ENCODE measurements around the gene GPI.
A peak's percentile ranks its signal among the peaks of the same experiment; 100 is the strongest.

GPI gene

DNA sequence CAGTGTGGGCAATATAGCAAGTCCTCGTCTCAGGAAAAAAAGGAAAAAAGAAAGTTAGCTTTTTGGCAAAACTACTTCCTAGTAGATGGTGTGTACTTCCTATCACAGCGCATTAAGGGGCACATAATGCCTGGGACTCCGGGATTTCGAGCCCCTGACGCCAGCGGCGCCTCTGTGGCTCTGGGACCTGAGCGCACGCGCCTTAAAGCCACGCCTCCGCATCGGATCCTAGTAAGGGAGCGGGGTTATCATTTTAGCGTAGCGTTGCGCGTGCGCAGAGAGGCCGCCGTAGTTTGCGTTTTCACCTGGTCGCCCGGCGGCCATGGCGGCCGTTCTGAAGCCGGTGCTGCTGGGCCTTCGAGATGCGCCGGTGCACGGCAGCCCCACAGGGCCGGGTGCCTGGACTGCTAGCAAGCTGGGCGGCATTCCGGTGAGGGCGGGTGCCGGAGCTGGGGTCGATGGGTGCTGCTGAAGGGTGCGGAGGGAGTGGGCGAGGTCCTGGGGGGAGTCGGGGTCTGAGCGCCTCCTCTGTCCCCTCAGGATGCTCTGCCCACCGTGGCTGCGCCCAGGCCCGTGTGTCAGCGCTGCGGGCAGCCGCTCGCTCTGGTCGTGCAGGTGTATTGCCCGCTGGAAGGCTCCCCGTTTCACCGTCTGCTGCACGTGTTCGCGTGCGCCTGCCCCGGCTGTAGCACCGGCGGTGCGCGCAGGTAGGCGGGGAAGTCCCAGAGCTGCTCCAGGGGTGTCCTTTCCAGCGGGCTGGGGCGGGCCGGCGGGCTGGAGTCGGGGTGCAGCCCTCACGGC lies 39.3 kb downstream of the GPI start, which contains the start of gene PDCD2L:
Gene PDCD2L, plus strand, starts transcription at position 291 of the 801 bp plus-strand sequence. Its CDS starts 32 bp downstream, at position 323.
- peak; percentile 84 for DNase-seq (ENCODE audit: low read depth, low spot score)

DNA sequence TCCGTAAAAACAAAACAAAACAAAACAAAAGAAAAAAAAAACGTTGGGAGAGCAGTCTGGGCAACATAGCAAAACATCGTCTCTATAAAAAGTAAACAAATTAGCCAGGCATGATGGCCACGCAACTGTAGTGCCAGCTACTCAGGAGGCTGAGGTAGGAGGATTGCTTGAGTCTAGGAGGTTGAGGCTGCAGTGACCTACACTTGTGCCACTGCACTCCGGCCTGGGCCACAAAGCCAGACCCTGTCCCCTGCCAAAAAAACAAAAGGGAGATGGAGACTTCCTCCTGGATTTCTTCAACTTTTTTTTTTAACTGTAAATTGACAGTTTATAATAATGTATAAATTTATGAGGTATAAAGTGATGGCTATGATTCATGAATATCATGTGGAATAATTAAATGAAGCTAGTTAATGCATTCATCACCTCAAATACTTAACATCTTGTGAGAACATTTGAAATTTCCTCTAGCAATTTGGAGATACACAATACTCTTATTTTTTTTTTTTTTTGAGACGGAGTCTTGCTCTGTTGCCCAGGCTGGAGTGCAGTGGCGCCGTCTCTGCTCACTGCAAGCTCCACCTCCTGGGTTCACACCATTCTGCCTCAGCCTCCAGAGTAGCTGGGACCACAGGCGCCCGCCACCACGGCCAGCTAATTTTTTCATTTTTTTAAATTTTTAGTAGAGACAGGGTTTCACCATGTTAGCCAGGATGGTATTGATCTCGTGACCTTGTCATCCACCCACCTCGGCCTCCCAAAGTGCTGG lies 41.1 kb downstream of the GPI start:
- no peak for DNase-seq (ENCODE audit: low read depth, low spot score)

DNA sequence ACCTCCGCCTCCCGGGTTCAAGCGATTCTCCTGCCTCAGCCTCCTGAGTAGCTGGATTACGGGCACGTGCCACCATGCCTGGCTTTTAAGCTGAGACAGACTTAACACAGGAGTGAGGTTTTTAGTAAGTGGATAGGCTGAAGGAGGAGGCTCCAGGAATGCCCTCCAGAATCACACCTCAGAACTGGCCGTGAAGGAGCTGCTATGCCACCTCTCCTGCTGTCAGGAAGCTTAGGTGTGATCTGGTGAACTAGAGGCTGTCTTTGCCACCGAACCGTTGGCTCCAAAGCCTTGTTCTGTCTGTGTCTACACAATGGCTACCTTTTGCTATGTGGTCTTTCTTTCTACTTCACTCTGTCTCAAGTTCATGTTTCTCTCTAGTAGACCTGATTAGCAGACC lies 43.4 kb downstream of the GPI start:
- no peak for DNase-seq (ENCODE audit: low read depth, low spot score)

DNA sequence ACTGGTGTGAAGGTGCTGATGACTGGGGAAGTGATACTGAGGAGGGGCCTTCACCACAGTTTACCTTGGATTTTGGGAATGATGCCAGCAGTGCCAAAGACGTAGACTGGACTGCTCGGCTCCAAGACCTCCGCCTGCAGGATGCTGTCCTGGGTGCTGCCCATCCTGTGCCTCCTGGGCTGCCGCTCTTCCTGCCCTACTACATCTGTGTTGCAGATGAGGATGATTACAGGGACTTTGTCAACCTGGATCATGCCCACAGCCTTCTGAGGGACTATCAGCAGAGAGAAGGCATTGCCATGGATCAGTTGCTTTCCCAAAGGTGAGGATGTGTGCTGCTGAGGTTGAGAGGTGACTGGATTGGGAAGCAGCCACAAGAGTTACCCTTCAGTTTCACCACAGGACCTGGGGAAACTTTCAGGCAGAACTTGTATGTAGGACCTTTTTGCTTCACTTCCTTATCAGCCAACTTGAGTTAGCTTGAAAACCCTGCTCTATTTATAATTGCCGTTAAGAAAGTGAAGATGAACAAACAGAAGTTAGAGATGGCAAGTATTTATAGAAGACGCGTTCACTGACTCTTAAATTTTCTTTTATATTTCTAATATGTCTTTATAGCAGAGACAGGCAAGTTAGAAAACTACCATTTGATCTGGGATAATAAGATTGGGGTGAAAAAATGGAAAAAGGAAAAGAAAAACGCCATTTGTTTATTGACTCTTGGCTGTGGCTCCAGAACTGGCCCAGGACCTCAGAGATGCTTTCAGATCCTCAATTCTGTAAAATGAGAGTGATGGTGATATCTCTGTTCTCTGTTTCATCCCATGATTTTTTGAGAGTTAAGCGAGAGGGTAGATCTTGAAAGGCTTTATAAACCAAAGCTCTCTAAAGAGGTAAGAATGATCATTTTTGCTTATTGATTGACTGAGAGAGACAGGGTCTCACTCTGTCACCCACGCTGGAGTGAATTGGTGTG lies 44.5 kb downstream of the GPI start:
- DNase-seq (ENCODE audit: low read depth, low spot score), result no peak

DNA sequence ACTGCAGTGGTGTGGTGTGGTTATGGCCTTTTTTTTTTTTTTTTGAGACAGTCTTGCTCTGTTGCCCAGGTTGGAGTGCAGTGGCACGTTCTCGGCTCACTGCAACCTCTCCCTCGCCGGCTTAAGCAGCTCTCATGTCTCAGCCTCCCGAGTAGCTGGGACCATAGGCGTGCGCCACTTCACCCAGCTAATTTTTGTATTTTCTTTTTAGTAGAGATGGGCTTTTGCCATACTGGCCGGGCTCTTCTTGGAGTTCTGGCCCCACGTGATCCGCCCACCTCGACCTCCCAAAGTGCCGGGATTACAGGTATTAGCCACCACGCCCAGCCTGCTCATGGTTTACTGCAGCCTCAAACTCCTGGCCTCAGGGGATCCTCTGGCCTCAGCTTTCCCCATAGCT lies 46.2 kb downstream of the GPI start:
- DNase-seq (ENCODE audit: low read depth, low spot score), result no peak

DNA sequence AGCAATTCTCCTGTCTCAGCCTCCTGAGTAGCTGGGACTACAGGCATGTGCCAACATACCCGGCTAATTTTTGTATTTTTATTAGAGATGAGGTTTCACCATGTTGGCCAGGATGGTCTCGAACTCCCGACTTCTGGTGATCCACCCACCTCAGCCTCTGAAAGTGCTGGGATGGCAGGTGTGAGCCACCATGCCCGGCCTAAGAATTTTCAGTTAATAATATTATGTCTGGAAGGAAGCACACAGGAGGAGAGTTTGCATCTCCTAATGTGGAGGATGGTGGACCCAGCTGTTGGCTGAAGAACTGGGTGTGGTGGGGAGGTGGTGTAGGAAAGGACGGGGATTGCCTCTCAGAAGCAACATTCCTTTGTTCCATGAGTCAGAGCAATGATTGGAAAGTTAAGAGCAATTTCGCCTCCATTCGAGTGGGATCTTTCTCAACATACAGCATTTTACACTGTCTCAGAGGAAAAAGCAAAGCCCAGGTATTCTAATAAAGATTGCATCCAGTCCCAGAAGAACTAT lies 51.1 kb downstream of the GPI start:
- DNase-seq (ENCODE audit: low read depth, low spot score), result no peak

DNA sequence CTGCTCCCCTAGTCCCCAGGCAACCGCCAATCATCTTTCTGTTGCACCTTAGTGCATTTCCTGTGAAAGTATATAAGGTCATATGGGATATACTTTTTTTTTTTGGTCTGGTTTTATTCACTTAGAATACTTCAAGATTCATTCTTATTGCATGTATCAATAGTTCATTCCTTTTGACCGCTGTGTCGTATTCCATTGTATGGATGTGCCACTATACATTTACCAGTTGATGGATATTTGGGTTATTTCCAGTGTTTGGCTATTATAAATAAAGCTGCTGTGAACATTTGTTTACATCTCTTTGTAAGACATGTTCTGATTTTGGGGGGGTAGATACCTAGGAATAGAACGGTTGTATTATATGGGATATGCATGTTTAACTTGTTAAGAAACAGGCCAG lies 53.3 kb downstream of the GPI start:
- no peak for DNase-seq (ENCODE audit: low read depth, low spot score)

DNA sequence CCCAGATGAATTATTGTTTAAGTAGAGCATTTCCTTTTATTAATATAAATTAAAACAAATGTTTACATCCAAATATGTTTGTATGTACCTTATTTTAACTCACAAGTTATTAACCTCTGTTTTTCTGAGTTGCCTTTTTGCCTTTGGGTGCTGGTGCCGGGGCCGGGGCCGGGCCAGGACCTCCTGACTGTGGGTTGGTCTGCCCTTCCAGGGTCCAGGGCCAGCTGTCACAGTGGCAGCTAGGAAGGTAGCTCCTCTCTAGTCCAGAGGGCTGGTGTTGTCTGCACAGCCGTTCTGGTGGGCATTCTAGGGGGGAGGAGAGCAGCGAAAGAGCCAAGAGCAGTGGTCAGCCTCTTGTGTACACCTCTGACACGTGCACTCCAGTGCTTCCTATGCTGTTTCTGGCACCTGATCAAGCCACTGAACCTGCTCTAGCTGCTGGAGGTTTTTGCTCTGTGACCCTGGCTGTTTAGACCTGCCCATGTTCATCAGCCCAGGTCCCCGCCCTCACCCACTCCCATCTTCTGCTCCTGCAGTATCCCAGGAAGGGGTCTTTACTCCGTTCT lies 61.2 kb downstream of the GPI start:
- no peak for DNase-seq (ENCODE audit: low read depth, low spot score)

DNA sequence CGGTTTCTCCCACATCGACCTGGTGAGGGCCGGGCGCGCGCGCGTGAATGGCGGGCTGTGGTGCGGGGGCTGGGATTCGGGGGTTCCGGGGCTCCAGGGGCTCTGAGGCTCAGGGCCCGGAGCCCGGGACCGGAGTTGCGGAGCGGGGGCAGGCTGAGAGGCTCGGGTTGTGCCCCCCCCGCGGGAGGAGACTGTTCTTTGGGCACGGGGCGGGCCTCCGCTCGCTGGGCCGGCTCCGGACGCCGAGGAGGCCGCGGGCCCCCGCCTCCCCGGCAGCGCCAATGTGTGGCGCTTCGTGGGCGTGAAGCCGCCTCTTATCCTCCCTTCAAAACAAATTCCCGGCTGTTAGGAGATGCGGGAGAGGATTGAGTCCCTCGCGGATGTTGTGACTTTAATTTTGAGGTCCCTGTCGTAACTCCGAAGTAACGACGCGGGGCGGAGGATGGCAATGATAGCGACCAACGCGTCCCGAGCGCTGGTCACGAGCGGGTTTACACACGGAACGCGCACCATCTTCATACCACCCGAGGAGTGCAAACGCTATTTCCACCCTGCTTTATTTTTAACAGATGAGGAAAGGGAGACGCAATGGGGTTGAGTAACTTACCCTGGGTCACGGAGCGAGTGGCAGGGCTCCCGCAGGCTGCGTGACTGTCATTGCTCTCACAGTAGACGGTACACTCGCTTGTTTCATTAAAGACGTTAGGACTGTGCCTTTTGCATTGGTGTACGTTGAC lies 63.7 kb downstream of the GPI start:
- DNase-seq (ENCODE audit: low read depth, low spot score), result peak; percentile 4

DNA sequence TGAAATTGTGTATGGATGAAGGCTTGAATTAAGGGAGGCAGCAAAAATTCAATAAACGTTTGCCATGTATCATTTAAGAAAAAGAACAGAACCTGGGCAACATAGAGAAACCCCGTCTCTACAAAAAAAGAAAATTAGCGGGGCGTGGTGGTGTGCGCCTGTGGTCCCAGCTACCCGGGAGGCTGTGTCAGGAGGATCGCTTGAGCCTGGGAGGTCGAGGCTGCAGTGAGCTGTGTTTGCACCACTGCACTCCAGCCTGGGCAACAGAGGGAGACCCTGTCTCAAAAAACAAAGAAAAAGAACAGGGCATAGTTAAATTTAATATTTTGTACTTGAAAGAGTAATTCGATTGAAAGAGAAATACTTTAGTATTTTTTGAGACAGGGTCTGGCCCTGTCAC lies 64.6 kb downstream of the GPI start:
- DNase-seq (ENCODE audit: low read depth, low spot score), result no peak

DNA sequence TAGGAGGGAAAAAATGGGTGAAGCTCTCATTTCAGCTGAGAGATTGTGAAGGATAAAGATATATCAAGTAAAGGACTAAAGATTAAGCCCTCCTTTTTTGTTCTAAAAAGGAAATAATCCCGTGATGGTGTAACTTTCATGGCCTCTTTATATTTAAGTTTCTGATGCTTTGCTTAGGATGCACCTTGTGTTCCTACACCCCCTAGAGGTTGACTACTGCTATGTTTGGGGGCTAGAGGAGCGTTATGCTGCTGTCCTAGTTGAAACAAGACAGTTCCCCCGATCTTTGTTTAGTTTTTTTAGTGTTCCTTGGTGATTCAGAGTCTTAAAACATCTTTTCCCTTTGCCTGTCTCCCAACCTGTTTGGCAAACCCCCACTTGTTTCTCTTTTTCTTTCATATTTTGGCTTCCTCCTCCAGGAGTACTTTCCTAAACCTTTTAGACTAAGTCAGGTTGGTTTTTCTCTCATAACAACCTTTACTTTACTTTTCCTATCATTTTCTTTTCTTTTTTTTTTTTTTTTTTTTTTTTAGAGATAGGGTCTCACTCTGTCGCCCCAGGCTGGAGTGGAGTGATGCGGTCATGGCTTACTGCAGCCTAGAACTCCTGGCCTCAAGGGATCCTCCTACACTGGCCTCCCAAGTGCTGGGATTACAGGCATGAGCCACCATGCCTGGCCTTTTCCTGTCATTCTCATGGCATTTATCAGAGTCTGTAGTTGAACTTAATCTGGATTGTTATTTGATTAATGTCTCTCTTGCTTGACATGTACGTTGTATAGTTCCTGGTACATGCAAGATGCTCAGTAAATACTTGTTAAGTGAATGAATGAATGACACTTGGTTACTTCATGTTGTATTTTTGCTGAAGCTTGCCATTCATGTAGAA lies 66.0 kb downstream of the GPI start:
- DNase-seq (ENCODE audit: low read depth, low spot score), result peak; percentile 15

DNA sequence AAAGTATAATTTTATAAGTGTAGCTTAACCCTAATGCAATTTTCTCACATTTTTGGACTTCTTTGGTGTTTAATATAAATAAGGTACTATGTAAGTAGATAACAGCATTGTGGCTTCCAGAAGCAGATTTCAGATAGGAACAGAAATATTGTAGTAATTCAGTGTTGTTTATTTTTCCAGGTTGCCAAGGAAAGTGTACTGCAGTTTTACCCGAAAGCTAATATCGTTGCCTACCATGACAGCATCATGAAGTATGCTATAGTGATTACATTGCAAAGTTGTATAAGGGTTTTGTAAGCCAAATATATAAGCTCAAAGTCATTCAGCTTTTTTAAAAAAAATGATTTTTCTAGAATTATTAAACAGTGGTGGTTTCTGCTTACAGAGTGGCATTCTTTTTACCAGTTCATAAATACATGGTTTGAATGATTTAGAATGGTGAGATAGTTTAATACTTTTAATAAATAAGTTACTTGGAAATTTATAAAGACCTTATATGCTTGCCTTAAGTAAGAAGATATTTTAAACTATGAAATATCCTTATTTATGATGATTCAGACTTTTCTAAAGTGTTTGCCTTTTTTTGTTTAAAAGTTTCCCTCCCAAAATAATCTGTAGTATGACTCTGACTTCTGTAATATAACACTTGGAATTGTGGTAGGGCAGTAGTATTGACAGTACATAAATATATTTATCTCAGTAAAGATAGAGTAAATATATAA lies 66.8 kb downstream of the GPI start:
- no peak for DNase-seq (ENCODE audit: low read depth, low spot score)

DNA sequence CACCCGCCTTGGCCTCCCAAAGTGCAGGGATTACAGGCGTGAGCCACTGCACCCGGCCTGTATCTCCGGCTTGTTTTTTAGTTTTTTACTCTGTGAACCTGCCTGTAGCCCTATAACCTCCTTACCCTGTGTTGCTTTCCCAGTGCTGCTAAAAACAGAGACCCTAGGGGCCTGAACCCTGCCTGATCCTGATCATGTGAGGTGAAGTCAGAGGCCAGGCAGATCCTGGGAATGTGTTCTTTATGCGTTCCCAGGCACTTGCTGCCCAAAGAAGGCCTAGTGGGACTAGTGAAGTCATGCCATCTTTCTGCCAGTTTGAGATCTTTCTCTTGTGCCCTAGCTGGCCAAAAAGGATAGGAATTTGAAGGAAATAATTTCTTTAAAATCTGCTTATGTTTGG lies 67.8 kb downstream of the GPI start:
- no peak for DNase-seq (ENCODE audit: low read depth, low spot score)

DNA sequence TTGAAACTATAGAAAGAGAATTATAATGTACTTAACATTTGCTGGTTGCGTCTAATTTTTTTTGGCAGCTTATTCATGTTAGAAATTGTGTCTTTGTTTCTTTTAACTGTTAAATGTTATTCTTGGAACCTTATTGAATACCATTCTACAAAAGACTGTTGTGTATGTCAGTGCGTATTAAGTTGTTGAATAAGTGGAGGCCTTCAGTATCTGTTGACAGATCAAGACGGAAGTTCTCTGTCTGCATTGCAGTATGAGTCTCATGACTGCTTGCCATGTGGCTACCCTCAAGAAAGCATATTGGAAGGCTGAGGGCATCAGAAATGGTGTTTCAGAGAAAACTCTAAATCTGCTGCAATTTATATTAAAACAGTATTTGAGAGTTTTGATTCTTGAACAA lies 71.7 kb downstream of the GPI start:
- DNase-seq (ENCODE audit: low read depth, low spot score), result no peak

DNA sequence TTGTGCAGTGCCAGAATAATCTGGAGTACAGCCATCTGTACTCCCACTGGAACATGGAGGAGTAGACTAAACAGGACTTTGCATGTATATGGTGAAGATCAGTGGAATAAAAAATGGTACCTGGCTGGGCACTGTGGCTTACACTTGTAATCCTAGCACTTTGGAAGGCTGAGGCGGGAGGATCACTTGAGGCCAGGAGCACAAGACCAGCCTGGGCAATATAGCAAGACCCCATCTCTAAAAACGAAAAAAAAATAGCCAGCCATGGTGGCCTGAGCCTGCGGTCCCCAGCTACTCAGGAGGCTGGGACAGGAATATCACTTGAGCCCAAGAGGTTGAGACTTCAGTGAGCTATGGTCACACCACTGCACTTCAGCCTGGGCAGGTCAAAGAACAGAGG lies 83.2 kb downstream of the GPI start:
- DNase-seq (ENCODE audit: low read depth, low spot score), result no peak
